HEK293 (cell line): ENCODE data around the gene TLE2.

ENCODE experiments used
- CTCF ChIP-seq: fragments of 450-650 bp; formaldehyde crosslinking; IDR thresholded peaks from 2 replicates; pipeline ENCODE4 v1.5.1; 2016; ENCODE audit warnings: missing biosample characterization, missing genetic modification characterization
- ELK4 ChIP-seq: IDR thresholded peaks from 2 replicates; pipeline ENCODE4 v1.6.1; 2011; ENCODE audit warnings: mild to moderate bottlenecking, low read depth, low read length, borderline replicate concordance
- MZF1 ChIP-seq: fragments of 450-650 bp; formaldehyde crosslinking; IDR thresholded peaks from 2 replicates; pipeline ENCODE4 v1.5.1; 2017; ENCODE audit warnings: missing biosample characterization, missing genetic modification characterization, borderline replicate concordance
- PATZ1 ChIP-seq: fragments of 450-650 bp; formaldehyde crosslinking; IDR thresholded peaks from 2 replicates; pipeline ENCODE4 v1.5.1; 2016; ENCODE audit warnings: missing biosample characterization, missing genetic modification characterization
- SCRT2 ChIP-seq: fragments of 450-650 bp; formaldehyde crosslinking; IDR thresholded peaks from 2 replicates; pipeline ENCODE4 v1.5.1; 2016; ENCODE audit warnings: missing biosample characterization, missing genetic modification characterization
- TSHZ1 ChIP-seq: fragments of 450-650 bp; formaldehyde crosslinking; IDR thresholded peaks from 2 replicates; pipeline ENCODE4 v1.5.1; 2016; ENCODE audit warnings: missing biosample characterization, missing genetic modification characterization, borderline replicate concordance
- ZNF510 ChIP-seq: fragments of 450-650 bp; formaldehyde crosslinking; IDR thresholded peaks from 2 replicates; pipeline ENCODE4 v1.5.1; 2018; ENCODE audit warnings: mild to moderate bottlenecking, missing genetic modification characterization, missing biosample characterization; ENCODE audit not compliant: insufficient replicate concordance
- TF ChIP-seq, protein P1 (sequence below): sonication (generic); formaldehyde crosslinking; IDR thresholded peaks from 2 replicates; pipeline ENCODE4 v1.8.1; 2022; ENCODE audit warnings: mild to moderate bottlenecking, moderate library complexity, missing genetic modification reagents

DNA sequence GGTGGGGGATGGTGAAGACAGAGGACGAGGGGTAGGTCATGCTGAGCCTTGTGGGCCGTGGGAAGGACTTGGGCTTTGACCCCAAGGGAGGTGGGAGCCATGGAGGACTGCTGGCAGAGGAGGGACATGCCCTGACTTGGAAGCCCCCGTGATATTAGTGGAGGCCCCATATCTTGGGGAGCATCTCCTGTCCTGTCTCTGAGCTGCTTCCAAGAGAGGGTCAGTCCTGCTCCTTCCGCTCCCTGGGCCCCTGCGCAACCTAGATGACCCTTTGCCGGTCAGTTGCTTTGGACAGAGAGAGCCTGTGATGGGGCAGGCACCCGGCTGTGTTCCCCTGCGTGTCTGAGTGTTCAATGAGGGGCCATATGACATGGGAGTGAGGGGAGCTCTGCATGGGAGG, 46.5 kb downstream of the TLE2 start:
- TF ChIP-seq ZNF510 (tag by site-specific recombination) (no peak), MZF1 (tag by site-specific recombination) (no peak), CTCF (no peak), TSHZ1 (no peak), ELK4 (no peak), SCRT2 (tag by site-specific recombination) (no peak), PATZ1 (tag by site-specific recombination) (no peak)
- TF ChIP-seq, protein P1, sequence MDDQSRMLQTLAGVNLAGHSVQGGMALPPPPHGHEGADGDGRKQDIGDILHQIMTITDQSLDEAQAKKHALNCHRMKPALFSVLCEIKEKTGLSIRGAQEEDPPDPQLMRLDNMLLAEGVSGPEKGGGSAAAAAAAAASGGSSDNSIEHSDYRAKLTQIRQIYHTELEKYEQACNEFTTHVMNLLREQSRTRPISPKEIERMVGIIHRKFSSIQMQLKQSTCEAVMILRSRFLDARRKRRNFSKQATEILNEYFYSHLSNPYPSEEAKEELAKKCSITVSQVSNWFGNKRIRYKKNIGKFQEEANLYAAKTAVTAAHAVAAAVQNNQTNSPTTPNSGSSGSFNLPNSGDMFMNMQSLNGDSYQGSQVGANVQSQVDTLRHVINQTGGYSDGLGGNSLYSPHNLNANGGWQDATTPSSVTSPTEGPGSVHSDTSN (CRISPR knock-in tag): no peak
